ENCODE results near the gene CBY1.
"Not testable (repeated sequence)": the region's sequence is repeated elsewhere in the genome, so short reads cannot be mapped to it uniquely, and the experiment has no call there.

CBY1 gene

GRCh38 chr22:38656256-38657044 lies at the start of gene CBY1, which contains the start of gene FAM227A:
TSS of gene CBY1 (plus strand) at chr22:38656638. CDS start at chr22:38668055, 11,417 bp downstream.
TSS of gene FAM227A (minus strand) at chr22:38656392. CDS start at chr22:38650168, 6,224 bp downstream.
- no peak for TF ChIP-seq GATA1 (IDR thresholded peaks at IDR 0.05; ENCODE audit: low read depth, low read length)
- TF ChIP-seq POLR2A (IDR thresholded peaks at IDR 0.05; ENCODE audit: low read length) = peak; percentile 77
- DNase-seq = peak; percentile 90 to 94

GRCh38 chr22:38607680-38608079 lies 48.8 kb upstream of the CBY1 start:
- TF ChIP-seq POLR2A (IDR thresholded peaks at IDR 0.05; ENCODE audit: low read length) (no peak), GATA1 (IDR thresholded peaks at IDR 0.05; ENCODE audit: low read depth, low read length) (no peak)
- no peak for DNase-seq

GRCh38 chr22:38608992-38609750 lies 47.3 kb upstream of the CBY1 start:
- no peak for TF ChIP-seq POLR2A (IDR thresholded peaks at IDR 0.05; ENCODE audit: low read length)
- no peak for TF ChIP-seq GATA1 (IDR thresholded peaks at IDR 0.05; ENCODE audit: low read depth, low read length)
- DNase-seq = no peak

- TF ChIP-seq GATA1 (IDR thresholded peaks at IDR 0.05; ENCODE audit: low read depth, low read length) (no peak), POLR2A (IDR thresholded peaks at IDR 0.05; ENCODE audit: low read length) (no peak)
- no peak for DNase-seq
Observed at GRCh38 chr22:38610234-38610633, 46.2 kb upstream of the CBY1 start.

- no peak for DNase-seq
- TF ChIP-seq GATA1 (IDR thresholded peaks at IDR 0.05; ENCODE audit: low read depth, low read length) = no peak
- TF ChIP-seq POLR2A (IDR thresholded peaks at IDR 0.05; ENCODE audit: low read length) = no peak
Observed at GRCh38 chr22:38611559-38611958, 44.9 kb upstream of the CBY1 start.

- TF ChIP-seq POLR2A (IDR thresholded peaks at IDR 0.05; ENCODE audit: low read length) (no peak), GATA1 (IDR thresholded peaks at IDR 0.05; ENCODE audit: low read depth, low read length) (no peak)
Observed at GRCh38 chr22:38612217-38613006, 44.0 kb upstream of the CBY1 start.

GRCh38 chr22:38613588-38613987 lies 42.9 kb upstream of the CBY1 start:
- TF ChIP-seq POLR2A (IDR thresholded peaks at IDR 0.05; ENCODE audit: low read length) = no peak
- no peak for DNase-seq

More at GRCh38 chr22:38612217-38613006, 44.0 kb upstream of the CBY1 start:
- no peak for DNase-seq

- DNase-seq = no peak
- no peak for TF ChIP-seq GATA1 (IDR thresholded peaks at IDR 0.05; ENCODE audit: low read depth, low read length)
- TF ChIP-seq POLR2A (IDR thresholded peaks at IDR 0.05; ENCODE audit: low read length) = no peak
Observed at GRCh38 chr22:38614332-38615063, 41.9 kb upstream of the CBY1 start.

- DNase-seq = not testable (repeated sequence)
Observed at GRCh38 chr22:38615064-38615405, 41.4 kb upstream of the CBY1 start.

GRCh38 chr22:38618258-38618657 lies 38.2 kb upstream of the CBY1 start:
- DNase-seq = no peak
- TF ChIP-seq GATA1 (IDR thresholded peaks at IDR 0.05; ENCODE audit: low read depth, low read length) (no peak), POLR2A (IDR thresholded peaks at IDR 0.05; ENCODE audit: low read length) (no peak)

- DNase-seq = no peak
- TF ChIP-seq GATA1 (IDR thresholded peaks at IDR 0.05; ENCODE audit: low read depth, low read length) (no peak), POLR2A (IDR thresholded peaks at IDR 0.05; ENCODE audit: low read length) (no peak)
Observed at GRCh38 chr22:38618682-38619081, 37.8 kb upstream of the CBY1 start.

- TF ChIP-seq GATA1 (IDR thresholded peaks at IDR 0.05; ENCODE audit: low read depth, low read length) = no peak
- no peak for TF ChIP-seq POLR2A (IDR thresholded peaks at IDR 0.05; ENCODE audit: low read length)
- DNase-seq = no peak
Observed at GRCh38 chr22:38623351-38623750, 33.1 kb upstream of the CBY1 start.

GRCh38 chr22:38628444-38628843 lies 28.0 kb upstream of the CBY1 start:
- no peak for TF ChIP-seq GATA1 (IDR thresholded peaks at IDR 0.05; ENCODE audit: low read depth, low read length)
- TF ChIP-seq POLR2A (IDR thresholded peaks at IDR 0.05; ENCODE audit: low read length) = no peak
- no peak for DNase-seq

Measured in erythroblast (primary cell).